Measurements from ENCODE around the gene CMIP.

CMIP gene

DNA sequence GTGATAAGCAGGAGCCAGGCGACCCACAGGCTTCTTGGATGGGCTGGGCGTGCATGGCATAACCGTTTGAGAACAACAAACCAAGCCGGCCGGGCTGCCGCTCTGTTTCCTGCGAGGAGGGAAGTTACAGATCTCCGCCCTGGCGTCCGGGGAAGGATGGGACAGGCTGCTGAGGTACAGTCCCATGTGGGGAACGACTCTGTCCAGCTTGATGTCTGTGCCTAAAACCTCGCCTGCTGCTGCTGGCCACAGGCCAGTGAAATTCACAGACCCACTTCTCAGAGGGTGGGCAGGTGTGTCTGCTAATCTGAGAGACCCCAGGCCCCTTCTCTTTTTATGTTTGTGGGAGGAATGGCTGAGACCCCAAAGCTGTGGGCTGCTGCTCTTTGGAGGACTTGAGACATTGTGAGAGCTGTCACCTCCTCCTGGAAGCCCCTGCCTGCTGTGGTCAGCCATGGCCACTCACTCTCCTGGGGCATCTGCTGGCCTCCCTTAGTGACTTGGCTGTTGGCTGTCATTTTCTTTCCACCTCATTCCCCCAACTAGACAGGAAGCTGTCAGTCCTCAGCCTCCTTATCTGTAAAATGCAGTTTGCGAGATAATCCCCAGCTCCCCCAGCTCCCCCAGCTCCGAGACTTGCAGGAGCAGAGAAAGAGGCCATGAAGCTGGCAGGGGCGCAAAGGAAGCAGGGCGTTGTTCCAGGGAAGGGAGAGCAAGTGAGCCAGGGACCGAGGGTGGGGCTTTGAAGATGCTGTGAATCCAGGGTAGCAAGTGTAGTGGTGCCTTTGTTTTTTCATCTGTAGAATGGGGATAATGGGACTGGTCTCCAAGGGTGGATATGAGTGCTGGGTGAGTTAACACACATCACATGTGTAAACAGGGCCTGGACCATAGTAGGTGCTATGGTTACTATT lies 51.0 kb downstream of the CMIP start:
- DNase-seq (ENCODE audit: low spot score), result no peak

DNA sequence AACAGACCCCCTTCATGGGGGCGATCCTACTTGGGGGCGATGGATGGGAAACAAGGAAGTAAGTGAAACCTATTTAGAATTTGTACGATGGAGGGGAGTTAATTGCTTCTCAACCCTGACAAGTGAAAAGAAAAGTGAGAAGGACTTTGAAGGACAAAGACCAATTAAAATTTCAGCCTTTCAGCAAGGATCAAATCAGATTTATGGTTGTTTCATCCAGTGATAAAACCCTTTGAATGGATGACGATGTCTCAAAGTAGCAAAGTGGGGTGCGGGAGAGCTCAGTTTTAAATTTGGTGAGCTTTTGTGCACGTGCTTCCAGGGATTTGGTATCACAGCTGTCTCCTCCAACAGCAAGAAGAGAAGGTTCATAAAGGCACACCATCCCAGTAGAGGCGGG lies 51.7 kb downstream of the CMIP start:
- no peak for DNase-seq (ENCODE audit: low spot score)

DNA sequence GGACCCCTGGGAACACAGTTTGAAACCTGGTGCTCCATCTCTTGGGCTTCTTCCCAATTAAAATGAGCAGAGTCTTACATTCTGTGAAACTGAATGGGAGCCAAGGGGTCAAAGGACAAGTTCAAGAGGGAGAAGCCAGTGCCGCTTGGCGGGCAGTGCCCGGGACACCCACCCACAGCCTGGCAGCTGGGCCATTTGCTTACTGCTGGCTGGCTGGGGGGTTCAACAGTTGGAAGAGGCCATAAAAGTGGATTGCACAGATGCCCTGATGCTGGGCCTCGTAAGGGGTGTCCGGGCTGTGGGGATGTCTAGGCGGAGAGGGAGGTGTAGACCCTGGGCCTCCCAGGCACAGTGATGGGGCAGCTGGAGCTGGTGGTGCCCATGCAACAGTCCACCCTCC lies 52.1 kb downstream of the CMIP start:
- no peak for DNase-seq (ENCODE audit: low spot score)

DNA sequence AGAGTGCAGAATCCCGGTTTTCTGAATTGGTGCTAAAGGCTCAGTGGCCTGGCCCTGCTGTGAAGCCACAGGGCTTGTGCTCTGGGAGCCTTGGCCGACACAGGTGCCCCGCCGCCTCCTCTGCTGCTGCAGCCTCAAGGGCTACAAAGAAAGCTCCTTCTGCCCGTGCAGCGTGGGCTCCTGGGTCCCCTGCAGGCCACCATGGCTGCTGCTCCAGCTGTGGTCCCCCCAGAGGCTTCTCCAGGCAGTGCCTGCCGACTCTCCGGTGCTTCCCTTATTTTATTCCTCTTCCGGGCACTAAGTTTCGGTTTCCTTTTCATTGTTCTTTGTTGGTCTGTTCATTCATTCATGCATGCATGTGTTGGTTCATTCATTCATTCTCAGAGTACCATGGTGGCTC lies 53.1 kb downstream of the CMIP start:
- no peak for DNase-seq (ENCODE audit: low spot score)

- DNase-seq (ENCODE audit: low spot score), result no peak
Observed at GRCh38 chr16:81498351-81498750, 53.7 kb downstream of the CMIP start.

DNA sequence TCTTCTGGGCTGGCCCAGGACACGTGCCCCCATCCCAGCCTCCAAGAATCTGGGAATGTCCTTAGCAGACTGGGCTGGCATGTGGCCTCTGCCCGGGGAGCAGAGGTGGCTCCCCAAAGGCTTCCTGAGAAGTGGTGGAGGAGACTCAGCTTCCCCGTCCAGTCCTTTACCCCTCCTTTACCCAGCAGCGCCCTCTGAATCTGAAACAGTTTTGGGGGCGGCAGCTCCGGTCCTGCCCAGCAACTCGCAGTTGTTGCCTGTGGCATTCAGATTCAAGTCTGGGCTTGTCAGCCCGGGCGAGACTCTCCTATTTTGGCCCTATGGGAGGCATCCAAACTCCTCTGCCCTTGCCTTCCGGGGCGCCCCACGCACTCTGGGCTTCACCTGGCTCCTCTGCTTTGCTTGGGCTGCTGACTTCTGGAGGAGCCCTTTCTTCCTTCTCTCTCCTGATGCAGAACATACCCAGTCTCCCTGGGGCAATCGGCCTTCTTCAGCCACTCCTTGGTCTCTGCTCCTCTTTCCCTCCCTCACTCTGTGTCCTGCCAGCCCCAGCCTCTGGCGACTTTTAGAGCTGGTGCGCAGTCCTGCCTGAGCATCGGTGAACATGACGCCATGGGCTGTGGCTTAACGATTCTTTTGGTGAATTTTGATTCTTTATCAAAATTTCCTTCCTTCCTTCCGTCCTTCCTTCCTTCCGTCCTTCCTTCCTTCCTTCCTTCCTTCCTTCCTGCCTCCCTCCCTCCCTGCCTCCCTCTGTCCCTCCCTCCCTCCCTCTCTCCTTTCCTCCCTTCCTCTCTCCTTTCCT lies 55.2 kb downstream of the CMIP start:
- DNase-seq (ENCODE audit: low spot score), result no peak

- no peak for DNase-seq (ENCODE audit: low spot score)
Observed at GRCh38 chr16:81500833-81501521, 56.4 kb downstream of the CMIP start.

GRCh38 chr16:81502396-81503070 lies 57.9 kb downstream of the CMIP start:
- DNase-seq (ENCODE audit: low spot score), result no peak

GRCh38 chr16:81505011-81505661 lies 60.5 kb downstream of the CMIP start:
- no peak for DNase-seq (ENCODE audit: low spot score)

DNA sequence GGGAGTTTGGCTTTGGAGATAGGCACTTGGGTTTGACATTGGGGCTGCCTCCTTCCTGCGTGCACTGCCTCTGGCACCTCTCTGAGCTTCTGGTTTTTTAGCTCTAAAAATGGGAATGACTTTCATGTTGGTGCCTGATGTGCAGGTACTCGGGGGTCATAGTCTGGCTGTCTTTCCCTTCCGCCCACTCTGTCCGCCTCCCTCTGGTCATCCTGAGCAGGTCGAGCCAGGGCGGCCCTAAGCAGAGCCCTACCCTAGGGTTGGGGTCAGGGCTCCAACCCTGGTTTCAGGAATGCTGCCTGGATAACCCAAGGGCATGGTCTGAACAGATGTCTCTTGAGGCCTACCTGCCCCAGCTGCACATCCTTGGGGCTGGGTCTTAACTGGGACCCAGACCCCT lies 64.8 kb downstream of the CMIP start:
- DNase-seq (ENCODE audit: low spot score), result no peak

GRCh38 chr16:81510016-81510415 lies 65.4 kb downstream of the CMIP start:
- DNase-seq (ENCODE audit: low spot score), result no peak

DNA sequence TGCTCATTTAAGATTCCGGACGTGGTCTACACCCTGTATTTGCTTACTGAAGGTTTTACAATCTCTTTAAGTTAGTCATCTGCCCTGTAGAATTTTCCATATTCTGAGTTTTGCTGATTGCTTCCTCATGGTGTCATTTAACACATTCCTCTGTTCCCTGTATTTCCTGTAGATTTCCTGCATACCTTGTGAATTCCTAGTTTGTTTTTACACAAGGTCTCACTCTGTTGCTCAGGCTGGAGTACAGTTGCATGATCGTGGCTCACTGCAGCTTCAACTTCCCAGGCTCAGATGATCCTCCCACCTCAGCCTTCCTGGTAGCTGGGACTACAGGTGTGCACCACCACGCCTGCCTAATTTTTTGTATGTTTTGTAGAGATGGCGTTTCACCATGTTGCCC lies 66.8 kb downstream of the CMIP start:
- DNase-seq (ENCODE audit: low spot score), result no peak

DNA sequence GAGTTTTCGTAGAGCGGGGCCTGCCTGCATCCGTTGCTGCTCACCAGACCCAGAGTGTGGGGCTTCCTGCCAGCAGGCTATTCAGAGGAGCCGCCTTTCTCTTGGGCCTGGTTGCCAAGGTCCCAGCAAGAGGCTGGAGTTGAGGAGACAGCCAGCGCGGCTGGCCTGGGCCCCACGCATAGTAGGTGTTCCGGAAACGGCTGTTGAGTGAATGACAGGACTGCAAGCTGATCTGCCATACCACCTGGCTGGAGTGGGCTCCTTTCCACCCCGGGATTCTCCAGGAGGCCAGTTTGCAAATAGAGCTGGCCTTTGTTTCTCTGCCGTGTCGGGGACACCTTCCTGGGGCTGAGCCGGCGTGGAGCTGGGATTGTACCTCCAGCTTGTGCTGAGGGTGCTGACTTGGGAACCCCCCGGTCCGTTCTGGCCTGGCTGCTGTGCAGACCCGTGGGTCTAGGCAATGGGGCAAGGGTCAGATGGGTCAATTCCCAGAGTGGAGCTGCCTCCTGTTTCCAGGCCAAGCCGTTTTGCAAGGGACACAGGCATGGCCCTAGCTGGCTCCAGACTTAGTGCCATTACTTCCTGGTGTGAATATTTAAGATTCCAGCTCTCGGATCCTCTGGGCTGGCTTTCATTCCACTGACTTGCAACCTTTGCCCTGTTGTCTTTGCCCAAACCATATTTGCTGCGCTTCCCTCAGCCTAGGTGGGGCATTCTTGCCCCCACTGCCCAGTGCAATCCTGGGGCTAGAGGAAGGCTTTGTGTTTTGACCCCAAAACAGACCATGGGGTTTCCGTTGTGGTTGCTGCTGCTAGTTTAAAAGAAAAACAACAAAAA lies 68.8 kb downstream of the CMIP start:
- no peak for DNase-seq (ENCODE audit: low spot score)

DNA sequence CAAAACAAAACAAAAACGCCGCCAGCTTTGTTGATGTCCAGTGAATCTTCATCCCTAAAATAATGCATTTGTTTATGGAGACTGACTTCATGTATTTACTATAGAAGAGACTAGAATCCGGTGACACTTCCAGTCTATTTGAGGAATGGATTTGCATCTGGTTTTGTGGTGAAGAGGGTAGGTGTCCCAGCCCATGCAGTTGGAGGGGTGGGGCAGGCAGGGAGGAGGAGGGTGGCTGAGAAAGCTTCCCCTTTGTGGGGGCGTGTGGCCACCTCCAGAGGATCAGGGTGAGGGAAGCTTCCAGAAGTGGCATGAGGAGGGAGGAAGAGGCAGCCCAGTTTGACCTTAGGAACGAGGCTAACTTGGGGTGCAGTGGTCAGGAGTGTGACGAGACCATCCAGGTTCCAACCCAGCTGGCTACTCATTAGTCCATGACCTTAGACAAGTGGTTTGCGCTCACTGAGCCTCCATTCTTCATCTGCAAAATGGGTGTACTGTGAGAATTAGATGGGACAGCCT lies 69.5 kb downstream of the CMIP start:
- DNase-seq (ENCODE audit: low spot score), result no peak

GRCh38 chr16:81514568-81515258 lies 70.1 kb downstream of the CMIP start:
- DNase-seq (ENCODE audit: low spot score), result no peak

GRCh38 chr16:81515281-81515680 lies 70.7 kb downstream of the CMIP start:
- DNase-seq (ENCODE audit: low spot score), result no peak

DNA sequence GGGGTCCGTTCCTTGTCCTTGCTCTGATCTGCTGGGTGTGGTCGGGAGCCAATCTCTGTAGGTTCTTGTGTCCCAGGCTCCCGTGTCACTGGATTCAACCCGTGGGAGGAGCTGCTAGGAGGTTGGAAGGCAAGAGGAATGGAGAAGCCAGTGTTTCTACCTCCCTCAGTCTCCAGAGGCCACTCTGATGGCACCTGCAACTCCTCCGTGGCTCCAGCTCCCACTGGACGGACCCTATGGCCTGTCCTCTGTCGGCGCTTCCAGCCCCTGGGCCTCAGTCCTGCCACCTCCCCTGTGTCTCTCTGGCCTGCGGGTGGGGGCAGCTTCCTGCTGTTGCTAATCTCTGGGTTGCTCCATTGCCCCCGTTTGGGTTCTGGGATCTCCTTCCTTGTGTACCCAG lies 71.1 kb downstream of the CMIP start:
- DNase-seq (ENCODE audit: low spot score), result no peak

GRCh38 chr16:81516478-81517149 lies 72.0 kb downstream of the CMIP start:
- DNase-seq (ENCODE audit: low spot score), result no peak

DNA sequence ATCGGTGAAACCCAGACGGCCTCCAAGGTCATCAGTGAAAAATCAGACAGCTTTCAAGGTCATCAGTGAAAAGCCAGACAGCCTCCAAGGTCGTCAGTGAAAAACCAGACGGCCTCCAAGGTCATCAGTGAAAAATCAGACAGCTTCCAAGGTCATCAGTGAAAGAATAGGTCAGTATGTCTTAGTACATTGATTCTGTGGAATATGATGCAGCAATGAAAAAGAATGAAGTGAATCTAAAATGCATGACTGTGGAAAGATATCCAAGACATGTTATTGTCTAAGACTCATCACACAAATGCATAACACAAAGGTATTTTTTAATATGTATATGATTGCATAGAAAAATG lies 72.5 kb downstream of the CMIP start:
- DNase-seq (ENCODE audit: low spot score), result no peak
